Endodermal cell (in vitro differentiated cells): ENCODE measurements around the gene PSAT1. TPM values are rescaled to one million over a fixed set of nuclear protein-coding genes. Genes with fewer than 3 reads are reported as not detected.

Source experiments
- DNase-seq: peaks from one replicate; pipeline ENCODE4 v3.0.0-alpha.2; 2017
- H3K27ac ChIP-seq: 2 replicates; pipeline ENCODE4 v1.5.1; 2013; ENCODE audit warnings: mild to moderate bottlenecking, low read depth, low read length, moderate library complexity
- H3K27me3 ChIP-seq: 2 replicates; pipeline ENCODE4 v1.6.1; 2013; ENCODE audit warnings: mild to moderate bottlenecking, low read length, moderate library complexity; ENCODE audit not compliant: insufficient read depth, control insufficient read depth, poor library complexity, severe bottlenecking
- H3K36me3 ChIP-seq: 2 replicates; pipeline ENCODE4 v1.7.0; 2013; ENCODE audit warnings: mild to moderate bottlenecking, low read length, moderate library complexity; ENCODE audit not compliant: control insufficient read depth, insufficient read depth
- H3K4me1 ChIP-seq: one replicate; pipeline ENCODE4 v1.7.0; 2013; ENCODE audit warnings: low read length; ENCODE audit not compliant: control insufficient read depth, insufficient read depth
- H3K4me3 ChIP-seq: 2 replicates; pipeline ENCODE4 v1.5.1; 2013; ENCODE audit warnings: mild to moderate bottlenecking, low read length, moderate library complexity
- H3K9ac ChIP-seq: 2 replicates; pipeline ENCODE4 v1.6.1; 2013; ENCODE audit warnings: mild to moderate bottlenecking, low read length, moderate library complexity; ENCODE audit not compliant: poor library complexity, severe bottlenecking; ENCODE audit errors: extremely low read depth
- H3K9me3 ChIP-seq: 2 replicates; pipeline ENCODE4 v1.6.1; 2013; ENCODE audit warnings: mild to moderate bottlenecking, low read length, moderate library complexity; ENCODE audit not compliant: control insufficient read depth
- H3K27ac Mint-ChIP-seq: 2 replicates; pipeline ENCODE4 v1.8.0; 2020; ENCODE audit warnings: mixed read lengths
- H3K27me3 Mint-ChIP-seq: 2 replicates; pipeline ENCODE4 v1.8.0; 2021; ENCODE audit warnings: mild to moderate bottlenecking, mixed read lengths; ENCODE audit not compliant: insufficient read depth
- H3K36me3 Mint-ChIP-seq: 2 replicates; pipeline ENCODE4 v1.8.0; 2020; ENCODE audit warnings: low read depth, mixed read lengths
- H3K4me1 Mint-ChIP-seq: 2 replicates; pipeline ENCODE4 v1.8.0; 2020; ENCODE audit warnings: mixed read lengths
- H3K4me3 Mint-ChIP-seq: 2 replicates; pipeline ENCODE4 v1.8.0; 2020; ENCODE audit warnings: mild to moderate bottlenecking, moderate library complexity, mixed read lengths
- H3K9me3 Mint-ChIP-seq: 2 replicates; pipeline ENCODE4 v1.8.0; 2020; ENCODE audit warnings: mild to moderate bottlenecking, mixed read lengths
- CTCF ChIP-seq: fragments of 200-600 bp; sonication (generic); conservative IDR thresholded peaks from 2 replicates; pipeline ENCODE4 v1.5.0; 2021; ENCODE audit warnings: antibody characterized with exemption, mild to moderate bottlenecking
- WGBS, 2 experiments: methylation state at CpG; one replicate each; pipeline versions ENCODE4 v1.1.5 to v1.1.7; 2013; ENCODE audit warnings: missing lambda C conversion rate in 2 of 2, mixed read lengths in 1 of 2; ENCODE audit not compliant: insufficient coverage in 1 of 2, insufficient read length in 1 of 2; 5-methylcytosine and 5-hydroxymethylcytosine counted together
- total RNA-seq, 2 donors: library from RNA; stranded (reverse); fragmentation: NEBNext Ultra II Directional in 1 of 2; extraction: Animal tissue kit (Norgen Biotek cat#: 25700) in 1 of 2; gene quantifications; 2 replicates in 1 of 2; 3 replicates in 1 of 2; pipeline ENCODE4 v1.2.1, GENCODE V29; 2021

PSAT1 gene
- total RNA-seq, 2 donors from 2014 or later, result 64.4 to 75.7 TPM

- no peaks in the 10 kb centered on the region for H3K9me3 ChIP-seq
- DNase-seq, result no peak
- WGBS, 2 experiments, result 90% methylated on average over 1 of the region's 1 CpG; no CpG with 5 or more reads in 1 of the 2 experiments
- Mint-ChIP-seq H3K4me3 (no peak overlapping the region), H3K4me1 (peaks cover 5% of the 10 kb centered on the region), H3K9me3 (no peaks in the 10 kb centered on the region), H3K36me3 (peaks cover 68% of the 10 kb centered on the region), H3K27ac (no peak overlapping the region), H3K27me3 (no peaks in the 10 kb centered on the region)
- H3K4me1 ChIP-seq, result no peaks in the 10 kb centered on the region
- no peaks in the 10 kb centered on the region for H3K27me3 ChIP-seq
- no peak overlapping the region for H3K27ac ChIP-seq
- TF ChIP-seq CTCF, result no peak
- peaks cover 77% of the 10 kb centered on the region for H3K36me3 ChIP-seq
- no peak overlapping the region for H3K4me3 ChIP-seq
- no peak overlapping the region for H3K9ac ChIP-seq
Observed at GRCh38 chr9:78304357-78304756, 7.4 kb downstream of the PSAT1 start.

DNA sequence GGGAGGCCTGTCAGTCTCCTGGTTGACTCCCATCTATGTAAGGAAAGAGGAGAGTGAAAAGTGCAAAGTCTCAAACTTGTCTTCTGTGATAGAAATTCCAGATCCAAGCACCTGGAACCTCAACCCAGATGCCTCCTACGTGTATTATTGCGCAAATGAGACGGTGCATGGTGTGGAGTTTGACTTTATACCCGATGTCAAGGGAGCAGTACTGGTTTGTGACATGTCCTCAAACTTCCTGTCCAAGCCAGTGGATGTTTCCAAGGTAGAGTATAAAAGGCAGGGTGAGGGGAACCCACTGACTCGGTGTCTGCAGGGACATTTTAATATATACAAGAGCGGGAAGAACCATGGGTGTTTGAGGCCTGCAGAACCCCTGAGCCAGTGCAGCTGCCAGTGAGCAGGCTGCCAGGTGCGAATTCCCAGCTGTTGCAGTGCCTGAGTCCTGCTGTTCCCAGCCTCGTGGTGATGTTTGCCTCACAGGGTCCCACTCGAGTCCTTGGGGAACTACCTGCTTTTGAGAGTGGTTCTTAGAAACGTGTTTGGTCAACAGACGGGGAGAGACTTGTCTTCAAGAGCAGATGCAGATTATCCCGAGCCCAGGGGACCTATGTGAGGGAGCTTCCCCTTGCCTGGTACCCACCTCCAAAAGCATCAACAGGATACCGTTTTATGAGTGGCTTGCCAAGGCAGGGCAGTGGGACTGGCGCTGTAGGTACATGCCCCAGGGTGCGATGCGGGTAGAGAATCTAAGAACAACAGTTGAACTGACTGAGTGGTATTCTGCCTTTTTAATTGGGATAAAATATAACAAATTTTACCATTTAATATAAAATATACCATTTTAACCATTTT is 9.5 kb downstream of the PSAT1 start:
- H3K4me1 ChIP-seq, result no peaks in the 10 kb centered on the region
- Mint-ChIP-seq H3K4me1 (no peaks in the 10 kb centered on the region), H3K4me3 (no peak overlapping the region), H3K27ac (no peak overlapping the region), H3K9me3 (no peaks in the 10 kb centered on the region), H3K27me3 (no peaks in the 10 kb centered on the region), H3K36me3 (peaks cover 76% of the 10 kb centered on the region)
- no peak for TF ChIP-seq CTCF
- H3K27me3 ChIP-seq, result no peaks in the 10 kb centered on the region
- peaks cover 71% of the 10 kb centered on the region for H3K36me3 ChIP-seq
- WGBS, 2 experiments, result 86 to 88% methylated on average over 10 to 16 of the region's 16 CpGs
- no peak overlapping the region for H3K9ac ChIP-seq
- no peaks in the 10 kb centered on the region for H3K9me3 ChIP-seq
- DNase-seq, result no peak
- no peak overlapping the region for H3K27ac ChIP-seq
- H3K4me3 ChIP-seq, result no peak overlapping the region

- H3K9me3 ChIP-seq, result no peaks in the 10 kb centered on the region
- Mint-ChIP-seq H3K36me3 (peaks cover 76% of the 10 kb centered on the region), H3K27me3 (no peaks in the 10 kb centered on the region), H3K27ac (no peak overlapping the region), H3K4me1 (no peaks in the 10 kb centered on the region), H3K9me3 (no peaks in the 10 kb centered on the region), H3K4me3 (no peak overlapping the region)
- no peak overlapping the region for H3K4me3 ChIP-seq
- no peaks in the 10 kb centered on the region for H3K27me3 ChIP-seq
- 72% methylated on average over 2 of the region's 2 CpGs; no CpG with 5 or more reads in 1 of the 2 experiments for WGBS, 2 experiments
- H3K27ac ChIP-seq, result no peak overlapping the region
- H3K9ac ChIP-seq, result no peak overlapping the region
- no peak for DNase-seq
- peaks cover 68% of the 10 kb centered on the region for H3K36me3 ChIP-seq
- TF ChIP-seq CTCF, result no peak
- H3K4me1 ChIP-seq, result no peaks in the 10 kb centered on the region
Observed at GRCh38 chr9:78307360-78307759, 10.4 kb downstream of the PSAT1 start.
